Hematopoietic multipotent progenitor cell treated with erythropoietin and hydrocortisone succinate and interleukin-3 and kit ligand, for 6 days (in vitro differentiated cells): ENCODE measurements around the gene NOD1.
A peak's percentile ranks its signal among the peaks of the same experiment; 100 is the strongest.
"Not testable (repeated sequence)": the region's sequence is repeated elsewhere in the genome, so short reads cannot be mapped to it uniquely, and the experiment has no call there.

Source experiments
- DNase-seq: peaks from one replicate; pipeline ENCODE4 v3.0.0-alpha.2; 2015

Gene NOD1

DNA sequence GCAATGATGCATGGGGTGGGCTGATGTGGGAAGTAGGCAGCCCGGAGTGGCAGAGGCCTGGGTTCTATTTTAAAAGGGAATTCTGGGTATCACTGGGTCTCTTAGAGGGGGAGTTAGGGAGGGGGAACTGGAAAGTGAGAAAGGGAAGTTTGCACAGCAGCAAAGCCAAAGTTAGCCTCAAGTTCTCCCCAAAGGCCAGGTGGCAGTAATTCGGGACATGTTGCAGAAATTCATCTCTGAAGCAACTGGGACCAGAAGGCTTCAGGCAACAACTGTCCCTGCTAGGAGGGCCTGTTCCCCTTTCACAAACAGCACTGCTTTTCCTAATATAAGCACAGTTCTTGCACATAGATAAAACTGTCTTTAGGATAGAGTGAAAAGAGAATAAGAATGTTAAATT, 67.4 kb downstream of the NOD1 start:
- DNase-seq = no peak

DNA sequence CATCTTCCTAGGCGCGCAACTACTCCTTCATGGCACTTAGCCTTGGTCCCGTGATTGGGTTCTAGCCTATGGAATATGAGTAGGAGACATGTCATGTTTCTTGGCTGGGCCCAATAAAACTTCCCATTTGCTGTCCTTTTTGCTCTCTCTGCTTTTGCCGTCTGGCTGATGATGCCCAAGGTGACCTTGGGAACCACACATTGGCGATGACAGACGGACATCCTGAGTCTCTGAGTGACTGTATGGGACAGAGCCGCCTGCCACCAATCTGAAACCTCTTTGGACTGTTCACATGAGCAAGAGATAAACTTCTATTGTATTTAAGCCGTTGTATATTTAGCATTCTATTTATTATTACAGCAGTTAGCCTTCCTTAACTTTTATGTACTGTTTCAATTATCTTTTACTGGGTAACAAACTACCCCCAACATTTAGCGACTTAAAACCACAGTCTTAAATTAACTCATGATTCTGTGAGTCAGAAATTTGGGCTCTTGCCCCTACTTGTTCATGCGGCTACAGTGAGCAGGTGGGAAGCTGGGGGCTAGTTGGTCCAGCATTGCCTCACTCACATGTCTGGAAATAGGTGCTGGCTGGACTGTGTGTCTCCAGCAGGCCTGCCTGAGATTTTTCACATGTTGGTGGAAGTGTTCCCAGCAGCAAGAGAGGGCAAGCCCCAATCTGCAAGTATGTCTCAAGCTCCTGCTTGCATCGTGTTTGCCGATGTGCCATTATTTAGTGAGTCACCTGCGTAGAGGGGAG, 71.7 kb downstream of the NOD1 start:
- no peak for DNase-seq

DNA sequence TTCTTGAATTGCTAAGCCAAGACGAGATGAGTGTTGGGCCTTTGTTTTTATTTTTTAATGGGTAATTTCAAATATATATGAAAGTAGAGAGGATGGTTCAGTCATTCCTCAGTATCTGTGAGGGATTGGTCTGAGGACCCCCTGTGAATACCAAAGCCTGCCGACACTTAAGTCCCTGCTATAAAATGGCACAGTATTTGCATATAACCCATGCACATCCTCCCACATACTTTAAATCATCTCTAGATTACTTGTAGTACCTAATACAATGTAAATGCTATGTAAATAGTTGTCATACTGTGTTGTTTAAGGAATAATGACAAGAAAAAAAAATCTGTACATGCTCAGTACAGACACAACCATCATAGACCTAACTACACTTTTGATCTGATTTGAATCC, 73.4 kb downstream of the NOD1 start:
- no peak for DNase-seq

DNA sequence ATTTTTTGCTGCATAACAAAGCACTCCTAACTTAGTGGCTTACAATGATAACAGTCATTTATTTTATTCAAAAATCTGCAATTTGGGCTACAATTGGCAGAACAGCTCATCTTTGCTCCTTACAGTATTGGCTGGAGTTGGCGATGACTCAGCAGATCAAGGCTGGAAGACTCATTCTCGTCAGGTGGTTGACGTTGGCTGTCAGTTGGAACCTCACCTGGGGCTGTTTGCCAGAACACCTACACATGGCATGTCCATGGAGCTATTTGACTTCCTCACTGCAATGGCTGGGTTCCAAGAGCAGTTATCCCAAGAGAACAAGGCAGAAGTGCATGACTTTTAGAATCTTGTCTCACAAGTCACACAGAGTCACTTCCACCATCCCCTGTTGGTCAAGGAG, 75.1 kb downstream of the NOD1 start:
- DNase-seq = no peak

DNA sequence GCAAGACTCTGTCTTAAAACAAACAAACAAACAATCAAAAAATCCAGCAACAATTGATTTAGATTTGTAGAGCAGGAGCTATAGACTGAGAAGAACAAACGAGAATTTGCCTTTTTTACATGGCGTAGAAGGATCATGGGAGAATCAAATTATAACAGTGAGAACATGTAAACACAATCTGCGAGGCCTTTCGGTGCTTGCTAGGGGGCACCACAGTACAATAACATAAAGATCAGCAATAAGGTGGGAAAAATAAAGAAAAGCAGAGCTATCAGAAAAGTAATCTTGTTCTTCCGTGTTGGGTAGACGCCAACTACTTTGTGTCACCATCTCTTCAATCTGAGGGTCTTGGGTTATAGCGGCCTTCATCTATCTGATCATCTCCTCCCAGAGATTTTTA, 82.2 kb downstream of the NOD1 start:
- DNase-seq = peak; percentile 23

DNA sequence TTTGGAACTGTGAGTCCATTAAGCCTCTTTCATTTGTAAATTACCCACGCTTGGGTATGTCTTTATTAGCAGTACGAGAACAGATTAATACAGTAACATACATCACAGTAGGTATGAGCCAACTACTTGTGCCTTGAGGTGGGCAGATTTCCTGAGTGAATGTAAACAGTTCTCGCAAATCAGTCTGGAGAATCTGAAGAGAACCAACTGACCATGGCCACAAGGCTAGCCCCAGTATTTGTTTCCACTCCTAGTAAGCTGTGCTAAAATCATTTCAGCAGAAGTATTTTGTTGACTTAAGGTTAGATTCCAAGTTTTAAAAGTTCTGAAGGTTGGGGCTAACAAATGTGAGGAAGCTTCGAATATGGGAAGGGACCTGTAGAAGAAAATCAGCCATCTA, 82.9 kb downstream of the NOD1 start:
- DNase-seq = no peak

DNA sequence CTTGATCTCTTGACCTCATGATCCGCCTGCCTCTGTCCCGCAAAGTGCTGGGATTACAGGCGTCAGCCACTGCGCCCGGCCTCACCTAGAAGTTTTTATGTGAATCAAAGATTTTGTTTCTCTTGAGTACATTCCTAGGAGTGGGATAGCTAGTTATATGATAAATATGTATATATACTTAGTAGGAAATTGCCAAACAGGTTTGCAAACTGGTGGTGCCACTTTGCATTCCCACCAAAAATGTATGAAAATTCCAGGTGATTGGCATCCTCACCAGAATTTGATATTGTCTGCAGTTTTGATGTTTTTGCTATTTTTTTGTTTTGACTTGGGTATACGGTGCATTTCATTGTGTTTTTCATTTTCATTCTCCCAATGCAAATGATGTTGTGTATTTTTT, 86.8 kb downstream of the NOD1 start:
- no peak for DNase-seq

DNA sequence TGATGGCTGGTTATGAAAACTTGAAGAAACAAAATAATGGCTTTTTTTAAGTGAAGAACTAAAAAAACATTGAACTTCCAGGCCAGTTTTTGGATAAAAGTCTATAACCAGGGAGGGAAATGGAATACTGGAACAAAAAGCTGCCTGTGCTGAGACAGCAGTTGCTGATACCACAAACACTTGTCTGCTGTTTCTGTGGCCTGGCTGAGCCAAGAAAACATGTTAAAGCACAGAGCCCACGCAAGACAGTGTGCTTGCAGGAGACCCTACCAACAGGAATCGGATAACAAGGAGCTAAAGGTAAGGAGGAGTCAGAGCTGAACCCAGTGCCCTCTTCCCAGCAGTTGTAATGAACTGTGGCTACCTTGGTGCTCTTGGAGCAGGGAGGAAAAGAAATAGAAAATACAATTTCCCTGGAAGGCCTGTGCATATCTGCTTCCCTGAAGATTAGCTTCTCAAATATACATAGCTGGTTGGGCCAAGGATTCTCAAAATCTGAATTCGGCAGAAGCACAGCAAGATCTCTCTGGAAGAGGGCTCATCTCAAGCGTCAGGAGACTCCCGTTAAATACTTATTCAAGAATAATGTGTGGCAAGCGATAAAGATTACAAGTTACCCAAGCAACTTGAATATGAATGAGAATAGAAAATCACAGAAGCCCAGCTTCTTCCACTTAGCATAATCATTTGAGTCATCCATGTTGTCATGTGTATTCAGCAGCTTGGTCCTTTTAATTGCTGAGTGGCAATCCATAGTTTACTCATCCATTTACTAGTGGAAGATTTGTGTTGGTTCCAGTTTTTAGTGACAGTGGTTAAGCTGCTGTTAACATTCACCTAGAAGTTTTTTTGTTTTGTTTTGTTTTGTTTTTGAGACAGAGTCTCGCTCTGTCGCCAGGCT, 87.6 kb downstream of the NOD1 start:
- no peak for DNase-seq

DNA sequence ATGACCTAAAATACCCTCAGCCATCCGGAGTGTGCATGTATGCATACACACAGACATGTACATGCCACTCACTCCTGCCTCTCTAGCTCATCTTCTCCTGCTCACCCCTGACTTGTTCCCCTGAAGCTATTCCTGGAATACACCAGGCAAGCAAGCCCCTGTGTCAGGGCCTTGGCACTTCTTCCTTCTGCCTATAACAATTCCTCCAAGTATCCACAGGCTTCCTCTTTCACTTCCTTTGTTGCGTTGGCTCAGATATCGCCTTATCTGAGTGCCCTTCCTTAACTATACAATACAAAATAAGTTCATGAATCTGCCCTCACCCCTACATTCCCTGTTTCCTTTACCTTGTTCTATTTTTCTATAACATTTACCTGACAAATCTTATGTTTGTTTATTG, 88.8 kb downstream of the NOD1 start:
- DNase-seq = no peak

DNA sequence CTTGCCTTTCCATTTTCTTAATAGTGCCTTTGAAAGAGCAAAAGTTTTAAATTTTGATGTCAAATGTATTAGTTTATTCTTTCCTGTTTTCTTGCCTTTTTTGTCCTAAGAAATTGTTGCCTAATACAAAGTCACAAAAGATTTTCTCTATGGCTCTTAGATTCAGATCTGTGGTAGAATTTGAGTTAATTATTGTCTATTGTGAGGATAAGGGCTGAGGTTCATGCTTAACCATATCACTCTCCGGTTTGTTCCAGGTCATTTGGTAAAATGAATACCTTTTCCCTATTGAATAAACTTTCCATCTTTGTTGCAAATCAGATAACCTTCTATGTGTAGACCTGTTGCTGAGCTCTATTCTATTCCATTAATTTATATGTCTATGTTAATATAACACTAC, 96.0 kb downstream of the NOD1 start:
- DNase-seq = no peak

DNA sequence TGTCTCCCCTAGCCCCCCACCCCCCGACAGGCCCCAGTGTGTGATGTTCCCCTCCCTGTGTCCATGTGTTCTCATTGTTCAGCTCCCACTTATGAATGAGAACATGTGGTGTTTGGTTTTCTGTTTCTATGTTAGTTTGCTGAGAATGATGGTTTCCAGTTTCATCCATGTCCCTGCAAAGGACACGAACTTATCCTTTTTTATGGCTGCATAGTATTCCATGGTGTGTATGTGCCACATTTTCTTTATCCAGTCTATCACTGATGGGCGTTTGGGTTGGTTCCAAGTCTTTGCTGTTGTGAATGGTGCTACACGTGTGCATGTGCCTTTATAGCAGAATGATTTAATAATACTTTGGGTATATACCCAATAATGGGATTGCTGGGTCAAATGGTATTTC, 97.8 kb downstream of the NOD1 start:
- DNase-seq = not testable (repeated sequence)

DNA sequence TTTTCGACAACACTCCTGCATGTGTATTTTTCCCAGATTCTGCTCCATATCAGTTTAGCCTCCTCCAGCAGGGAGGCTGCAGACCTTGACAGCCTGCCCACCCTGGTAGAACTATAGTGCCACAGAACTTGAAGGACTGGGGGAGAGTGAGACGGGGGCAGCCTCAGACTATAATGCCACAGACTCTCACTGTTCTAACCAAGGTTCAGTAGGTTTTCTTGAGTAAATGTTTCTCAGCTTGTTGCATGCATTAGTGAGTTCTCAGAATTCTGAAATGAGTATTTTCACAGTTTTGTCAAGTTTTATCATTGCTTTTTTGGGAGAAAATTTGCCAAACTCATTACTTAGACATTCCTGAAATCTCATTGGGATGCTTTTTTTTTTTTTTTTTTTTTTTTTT, 98.3 kb downstream of the NOD1 start:
- no peak for DNase-seq

DNA sequence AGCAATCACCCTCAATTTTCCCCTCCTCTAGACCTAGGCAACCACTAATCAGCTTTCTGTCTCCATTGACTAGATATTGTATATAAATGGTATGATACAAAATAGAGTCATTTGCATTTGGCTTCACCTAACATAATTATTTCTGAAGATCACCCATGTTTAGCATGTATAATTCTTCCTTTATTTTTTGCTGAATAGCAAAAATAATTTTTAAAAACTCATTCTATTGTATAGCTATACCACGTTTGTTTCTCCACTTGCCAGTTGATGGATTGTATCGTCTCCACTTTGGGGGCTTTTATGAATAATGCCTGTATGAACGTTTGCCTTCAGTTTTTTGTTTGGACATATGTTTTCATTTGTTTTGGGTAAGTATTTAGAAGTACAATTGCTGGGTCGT, 98.8 kb downstream of the NOD1 start:
- no peak for DNase-seq

DNA sequence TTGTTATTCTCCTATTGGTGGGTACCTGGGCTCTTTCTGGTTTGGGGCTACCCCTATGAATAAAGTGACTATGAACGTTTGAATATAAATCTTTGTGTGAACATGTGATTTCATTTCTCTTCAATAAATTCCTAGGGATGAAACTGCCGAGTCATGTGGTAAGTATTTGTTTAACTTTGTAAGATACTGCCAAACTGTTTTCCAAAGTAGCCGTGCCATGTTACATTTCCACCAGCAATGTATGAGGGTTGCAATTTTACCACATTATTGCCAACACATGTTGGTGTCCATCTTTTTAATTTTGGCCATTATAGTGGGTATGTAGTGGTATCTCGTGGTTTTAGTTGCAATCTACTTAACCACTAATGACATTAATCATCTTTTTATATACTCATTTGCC, 99.5 kb downstream of the NOD1 start:
- DNase-seq = no peak

DNA sequence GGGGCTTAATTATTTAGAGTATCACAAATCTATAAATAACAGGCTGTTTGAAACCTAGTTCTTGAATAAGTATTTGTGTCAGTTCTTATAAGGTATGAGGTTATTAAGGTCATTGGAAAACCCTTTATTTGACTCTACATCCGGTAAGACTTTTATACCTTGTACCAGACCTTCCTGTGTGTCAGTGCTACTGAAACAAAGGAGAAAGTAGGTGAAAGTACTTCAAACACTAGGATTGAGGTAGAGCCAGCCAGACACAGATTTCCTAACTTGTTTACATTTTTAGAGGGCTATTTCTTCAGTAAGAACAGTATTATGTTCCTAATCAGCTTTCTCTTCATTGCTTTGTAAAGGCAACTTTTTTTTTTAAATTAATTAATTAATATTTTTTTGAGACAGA, 100.3 kb downstream of the NOD1 start:
- no peak for DNase-seq
